ENCODE results near the gene NDUFAF8.

NDUFAF8 gene

GRCh38 chr17:81245024-81245664 is 6.0 kb downstream of the NDUFAF8 start:
- Histone ChIP-seq H3K9ac (ENCODE audit: low read depth, low read length) (no peak overlapping the region), H3K9me3 (ENCODE audit: control insufficient read depth, insufficient read depth, low read length) (no peaks in the 10 kb centered on the region), H3K4me1 (ENCODE audit: insufficient read depth, low read length) (peaks cover 12% of the 10 kb centered on the region), H3K36me3 (ENCODE audit: insufficient read depth, low read length) (no peaks in the 10 kb centered on the region)

DNA sequence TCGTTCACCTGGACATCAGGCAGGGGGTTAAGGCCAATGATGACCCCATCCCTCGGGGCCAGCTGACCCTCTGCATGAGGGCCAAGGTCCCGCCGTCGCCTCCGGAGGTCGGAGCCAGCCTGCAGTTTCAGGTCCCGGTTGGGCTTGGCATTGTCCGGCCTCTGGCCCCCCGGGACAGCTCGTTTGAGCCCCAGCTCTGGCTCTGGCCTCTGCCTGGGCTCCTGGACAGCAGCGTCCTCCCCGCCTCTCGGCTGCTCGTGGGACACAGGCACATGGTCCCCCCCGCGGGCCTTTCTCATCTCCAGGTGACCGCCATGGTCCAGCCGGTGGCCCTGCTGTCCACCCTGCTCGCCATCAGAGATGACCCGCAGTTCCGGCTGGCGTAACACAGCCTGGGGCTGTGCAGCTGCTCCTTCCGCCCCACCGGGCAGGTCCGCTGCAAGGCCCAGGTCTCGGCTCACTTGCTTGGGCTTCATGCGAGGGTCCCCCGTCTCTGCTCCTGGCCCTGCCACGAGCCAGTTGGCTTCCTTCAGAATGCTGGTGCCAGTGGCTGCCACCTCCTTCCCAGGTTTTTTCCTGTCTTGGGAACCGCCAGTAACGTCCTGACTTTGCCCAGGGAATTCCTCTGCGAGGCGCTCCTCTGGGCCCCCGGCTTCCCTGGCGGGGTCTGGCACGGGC is 6.7 kb downstream of the NDUFAF8 start:
- Histone ChIP-seq H3K9me3 (ENCODE audit: control insufficient read depth, insufficient read depth, low read length) (no peaks in the 10 kb centered on the region), H3K9ac (ENCODE audit: low read depth, low read length) (no peak overlapping the region), H3K36me3 (ENCODE audit: insufficient read depth, low read length) (no peaks in the 10 kb centered on the region), H3K4me1 (ENCODE audit: insufficient read depth, low read length) (peaks cover 11% of the 10 kb centered on the region)

DNA sequence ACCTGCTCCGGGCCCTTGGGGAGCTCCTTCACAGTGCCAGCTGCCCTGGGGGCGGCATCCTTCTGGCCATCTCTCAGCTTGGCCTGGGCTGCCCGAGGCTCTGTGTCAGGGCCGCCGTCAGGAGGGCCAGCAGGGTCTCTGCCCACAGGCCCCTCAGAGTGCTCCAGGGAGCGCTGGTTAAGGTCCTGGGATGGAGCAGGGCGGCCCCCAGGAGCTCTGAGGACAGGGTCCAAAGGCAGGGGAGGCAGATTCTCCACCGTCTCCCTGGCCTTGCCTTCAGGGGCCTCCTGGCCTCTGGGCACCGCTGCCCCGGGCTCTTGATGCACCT is 7.2 kb downstream of the NDUFAF8 start:
- Histone ChIP-seq H3K36me3 (ENCODE audit: insufficient read depth, low read length) (no peaks in the 10 kb centered on the region), H3K9me3 (ENCODE audit: control insufficient read depth, insufficient read depth, low read length) (no peaks in the 10 kb centered on the region), H3K4me1 (ENCODE audit: insufficient read depth, low read length) (peaks cover 11% of the 10 kb centered on the region), H3K9ac (ENCODE audit: low read depth, low read length) (no peak overlapping the region)

DNA sequence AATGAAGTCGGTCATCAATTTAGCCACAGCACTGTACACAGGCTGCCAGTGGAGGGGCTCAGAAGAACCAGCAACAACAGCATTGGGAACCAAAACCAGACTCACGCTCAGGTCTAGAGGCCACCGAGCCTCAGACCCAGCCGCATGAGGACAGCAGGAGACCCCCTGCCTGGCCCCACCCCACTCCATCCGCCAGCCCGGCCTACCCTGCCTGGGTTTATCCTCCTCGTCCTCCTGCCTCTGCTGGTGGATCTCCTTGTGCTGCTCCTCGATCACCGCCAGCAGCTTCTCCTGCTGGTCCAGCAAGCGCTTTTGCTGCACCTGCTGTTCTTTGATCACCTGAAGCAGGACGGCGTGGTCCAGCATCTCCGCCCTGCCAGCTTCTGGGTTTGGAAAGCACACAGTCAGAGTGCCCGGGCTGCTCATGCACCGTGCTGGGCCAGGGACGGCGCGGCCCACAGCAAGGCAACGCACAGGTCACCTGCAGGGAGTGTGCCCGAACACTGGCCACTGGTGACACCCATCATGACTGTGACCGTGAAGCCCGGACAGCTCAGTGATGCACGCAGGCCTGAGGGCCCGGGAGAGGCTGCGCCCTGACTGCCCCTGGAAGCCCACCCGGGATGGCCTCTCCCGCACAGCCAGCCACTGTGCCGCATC is 7.7 kb downstream of the NDUFAF8 start:
- H3K9me3 ChIP-seq (ENCODE audit: control insufficient read depth, insufficient read depth, low read length) = no peaks in the 10 kb centered on the region
- H3K9ac ChIP-seq (ENCODE audit: low read depth, low read length) = no peak overlapping the region
- H3K36me3 ChIP-seq (ENCODE audit: insufficient read depth, low read length) = no peaks in the 10 kb centered on the region
- peaks cover 10% of the 10 kb centered on the region for H3K4me1 ChIP-seq (ENCODE audit: insufficient read depth, low read length)

DNA sequence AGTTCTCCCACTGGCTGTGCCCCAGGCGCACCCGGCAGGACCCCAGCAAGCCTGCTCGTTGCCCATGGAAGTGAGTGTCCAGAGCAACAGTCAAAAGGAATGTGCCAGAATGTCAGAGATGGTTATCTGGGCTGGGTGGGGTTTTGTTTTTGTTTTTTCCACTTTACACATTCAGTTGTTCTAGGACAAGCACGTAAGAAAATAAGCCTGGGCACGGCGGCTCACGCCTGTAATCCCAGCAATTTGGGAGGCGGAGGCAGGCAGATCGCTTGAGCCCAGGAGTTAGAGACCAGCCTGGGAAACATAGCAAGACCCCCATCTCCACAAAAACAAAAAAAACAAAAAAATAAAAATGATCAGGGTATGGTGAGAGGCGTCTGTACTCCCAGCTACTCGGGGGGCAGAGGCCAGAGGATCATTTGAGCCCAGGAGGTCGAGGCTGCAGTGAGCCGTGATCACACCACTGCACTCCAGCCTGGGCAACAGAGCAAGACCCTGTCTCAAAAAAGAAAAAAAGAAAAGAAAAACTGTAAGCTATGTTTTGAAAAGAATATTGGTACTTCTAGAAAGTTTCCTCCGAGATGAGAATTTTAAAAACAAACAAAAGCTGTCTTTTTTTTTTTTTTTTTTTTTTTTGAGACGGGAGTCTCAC is 8.3 kb downstream of the NDUFAF8 start:
- no peaks in the 10 kb centered on the region for H3K36me3 ChIP-seq (ENCODE audit: insufficient read depth, low read length)
- H3K9ac ChIP-seq (ENCODE audit: low read depth, low read length) = no peak overlapping the region

GRCh38 chr17:81248649-81249048 is 9.5 kb downstream of the NDUFAF8 start:
- Histone ChIP-seq H3K9ac (ENCODE audit: low read depth, low read length) (no peak overlapping the region), H3K4me1 (ENCODE audit: insufficient read depth, low read length) (no peaks in the 10 kb centered on the region), H3K36me3 (ENCODE audit: insufficient read depth, low read length) (no peaks in the 10 kb centered on the region), H3K9me3 (ENCODE audit: control insufficient read depth, insufficient read depth, low read length) (no peaks in the 10 kb centered on the region)

More for the DNA sequence above, 8.3 kb downstream of the NDUFAF8 start:
- H3K9me3 ChIP-seq (ENCODE audit: control insufficient read depth, insufficient read depth, low read length) = no peaks in the 10 kb centered on the region
- peaks cover 4% of the 10 kb centered on the region for H3K4me1 ChIP-seq (ENCODE audit: insufficient read depth, low read length)

DNA sequence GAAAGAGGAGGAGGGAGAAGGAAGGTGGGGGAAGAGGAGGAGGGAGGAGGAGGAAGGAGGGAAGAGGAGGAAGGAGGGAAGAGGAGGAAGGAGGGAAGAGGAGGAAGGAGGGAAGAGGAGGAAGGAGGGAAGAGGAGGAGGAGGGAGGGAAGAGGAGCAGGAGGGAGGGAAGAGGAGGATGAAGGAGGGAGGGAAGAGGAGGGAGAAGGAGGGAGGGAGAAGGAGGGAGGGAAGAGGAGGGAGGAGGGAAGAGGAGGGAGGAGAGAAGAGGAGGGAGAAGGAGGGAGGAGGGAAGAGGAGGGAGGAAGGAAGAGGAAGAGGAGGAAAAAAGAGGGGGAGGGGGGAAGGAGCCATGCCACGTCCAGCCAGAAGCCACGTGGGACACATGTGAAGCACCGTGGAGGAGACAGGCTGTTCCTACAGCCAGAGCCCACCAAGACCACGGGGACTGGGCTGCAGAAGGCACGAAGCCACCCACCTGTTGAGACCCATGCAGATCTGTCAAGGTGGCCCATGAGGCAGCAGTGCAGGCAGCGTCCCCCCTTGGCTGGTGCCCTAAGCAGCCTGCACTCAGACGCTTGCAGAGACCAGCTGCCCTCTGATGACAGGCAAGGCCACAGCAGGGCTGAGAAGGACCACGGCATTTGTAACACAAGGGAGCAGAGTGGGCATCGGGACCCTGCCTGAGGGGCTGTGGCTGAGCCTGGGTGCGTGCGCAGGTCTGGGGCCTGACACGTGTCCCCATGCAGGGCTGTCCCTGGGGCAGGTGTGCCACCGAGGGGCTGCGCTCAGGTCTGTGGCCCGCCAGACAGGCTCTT is 10.3 kb downstream of the NDUFAF8 start:
- H3K9me3 ChIP-seq (ENCODE audit: control insufficient read depth, insufficient read depth, low read length) = no peaks in the 10 kb centered on the region
- no peaks in the 10 kb centered on the region for H3K36me3 ChIP-seq (ENCODE audit: insufficient read depth, low read length)
- H3K4me1 ChIP-seq (ENCODE audit: insufficient read depth, low read length) = no peaks in the 10 kb centered on the region
- no peak overlapping the region for H3K9ac ChIP-seq (ENCODE audit: low read depth, low read length)

DNA sequence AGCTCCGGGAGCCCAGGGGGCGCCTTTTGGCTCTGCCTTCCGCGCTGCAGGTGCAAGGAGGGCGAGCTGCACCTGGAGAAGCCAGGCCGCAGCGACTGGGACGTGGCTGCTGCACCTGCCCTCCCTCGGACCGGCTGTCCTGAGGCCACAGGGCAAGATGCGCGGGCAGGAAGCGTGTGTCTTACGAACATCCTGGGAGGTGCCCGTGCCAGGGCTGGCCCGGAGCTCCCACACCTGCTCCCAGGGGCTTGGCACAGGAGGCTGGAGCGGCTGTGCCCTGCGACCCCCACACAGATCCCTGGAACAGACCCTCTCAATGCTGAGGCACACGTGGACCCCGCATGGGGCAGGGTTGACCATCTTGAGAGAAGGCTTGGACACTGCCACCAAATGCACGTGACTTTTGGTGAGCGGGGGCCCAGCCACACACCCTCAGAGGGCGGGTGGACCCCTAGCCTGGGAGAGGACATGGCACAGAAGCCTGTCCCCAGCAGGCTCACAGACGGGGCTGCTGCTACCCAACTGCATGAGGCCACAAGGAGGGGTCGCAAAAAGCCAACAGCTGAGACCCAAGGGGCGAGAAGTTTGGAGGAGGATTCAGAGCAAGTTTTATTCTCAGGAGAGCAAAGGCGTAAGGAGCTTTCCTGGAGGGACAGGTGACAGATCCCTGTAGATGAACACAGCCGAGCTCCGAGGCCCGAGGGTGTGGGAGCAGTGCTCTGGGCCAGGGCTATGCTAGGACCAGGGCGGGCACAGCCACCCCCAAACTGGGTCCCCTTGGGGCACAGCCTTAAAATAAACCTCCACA is 11.4 kb downstream of the NDUFAF8 start:
- Histone ChIP-seq H3K9ac (ENCODE audit: low read depth, low read length) (no peak overlapping the region), H3K4me1 (ENCODE audit: insufficient read depth, low read length) (peaks cover 4% of the 10 kb centered on the region; the same call in 1 of the 2 replicates), H3K9me3 (ENCODE audit: control insufficient read depth, insufficient read depth, low read length) (no peaks in the 10 kb centered on the region), H3K36me3 (ENCODE audit: insufficient read depth, low read length) (no peaks in the 10 kb centered on the region)

GRCh38 chr17:81251094-81251708 is 12.1 kb downstream of the NDUFAF8 start:
- Histone ChIP-seq H3K36me3 (ENCODE audit: insufficient read depth, low read length) (no peaks in the 10 kb centered on the region), H3K4me1 (ENCODE audit: insufficient read depth, low read length) (peaks cover 4% of the 10 kb centered on the region; the same call in 1 of the 2 replicates), H3K9ac (ENCODE audit: low read depth, low read length) (no peak overlapping the region)

DNA sequence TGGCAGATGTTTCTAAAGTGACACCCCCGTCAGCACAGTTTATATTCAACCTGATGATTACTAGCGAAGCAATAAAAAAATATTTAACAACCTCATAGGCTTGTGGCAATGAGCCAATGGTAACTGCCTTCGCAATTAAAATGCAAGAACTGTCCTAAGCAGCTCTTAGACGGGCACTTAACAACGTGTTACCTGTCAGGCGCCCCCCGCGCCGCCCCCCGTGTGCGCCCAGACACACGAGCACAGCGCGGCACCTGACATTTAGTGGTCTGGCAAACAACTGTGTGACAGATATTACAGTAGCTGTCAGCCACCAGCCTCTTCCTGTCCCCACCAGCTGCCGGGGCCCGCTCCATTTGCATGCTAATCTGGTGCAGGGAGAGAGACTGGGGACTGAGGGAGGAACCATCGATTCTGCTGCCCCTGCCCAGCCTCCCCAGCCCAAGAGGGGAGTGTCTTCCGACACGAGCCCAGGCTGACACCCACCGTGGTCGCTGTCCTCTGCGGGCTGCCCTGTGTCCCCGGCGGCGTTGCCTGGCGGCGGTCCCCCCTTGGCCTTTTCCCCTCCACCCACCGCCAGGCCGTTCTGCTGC is 12.7 kb downstream of the NDUFAF8 start:
- Histone ChIP-seq H3K36me3 (ENCODE audit: insufficient read depth, low read length) (no peaks in the 10 kb centered on the region), H3K4me1 (ENCODE audit: insufficient read depth, low read length) (peaks cover 4% of the 10 kb centered on the region; the same call in 1 of the 2 replicates), H3K9ac (ENCODE audit: low read depth, low read length) (no peak overlapping the region), H3K9me3 (ENCODE audit: control insufficient read depth, insufficient read depth, low read length) (no peaks in the 10 kb centered on the region)

More at GRCh38 chr17:81251094-81251708, 12.1 kb downstream of the NDUFAF8 start:
- H3K9me3 ChIP-seq (ENCODE audit: control insufficient read depth, insufficient read depth, low read length) = no peaks in the 10 kb centered on the region

DNA sequence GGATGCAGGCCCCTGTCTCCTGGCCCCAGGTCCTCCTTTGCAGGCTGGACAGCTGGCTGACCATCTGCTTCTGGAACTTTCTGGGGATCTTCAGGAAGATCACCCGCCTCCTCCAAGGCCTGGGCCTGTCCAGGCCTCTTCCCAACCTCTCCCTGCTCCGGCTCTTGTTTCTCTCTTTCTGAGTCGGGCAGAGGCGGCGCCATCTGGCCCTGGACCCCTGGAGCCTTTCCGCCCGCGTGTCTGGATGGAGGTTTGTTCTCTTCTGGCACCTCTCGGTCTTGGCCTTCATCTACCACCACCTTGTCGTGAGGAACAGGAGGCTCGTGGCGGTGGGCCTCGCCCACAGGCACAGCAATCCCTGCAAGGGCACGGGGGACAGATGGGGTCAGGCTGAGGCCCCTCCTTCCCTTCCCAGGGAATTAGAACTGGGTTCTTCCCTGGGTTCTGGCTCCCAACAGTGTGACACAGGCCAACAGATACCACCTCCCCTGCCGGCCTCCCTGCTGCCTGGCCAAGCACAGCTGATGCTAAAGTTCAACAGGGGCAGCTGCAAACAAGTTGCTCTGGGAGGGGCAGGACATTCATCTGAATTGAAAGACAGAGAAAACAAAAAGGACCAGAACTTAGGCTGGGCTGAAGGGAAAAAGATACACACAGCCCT is 13.3 kb downstream of the NDUFAF8 start:
- Histone ChIP-seq H3K4me1 (ENCODE audit: insufficient read depth, low read length) (peaks cover 4% of the 10 kb centered on the region; the same call in 1 of the 2 replicates), H3K36me3 (ENCODE audit: insufficient read depth, low read length) (no peaks in the 10 kb centered on the region)

DNA sequence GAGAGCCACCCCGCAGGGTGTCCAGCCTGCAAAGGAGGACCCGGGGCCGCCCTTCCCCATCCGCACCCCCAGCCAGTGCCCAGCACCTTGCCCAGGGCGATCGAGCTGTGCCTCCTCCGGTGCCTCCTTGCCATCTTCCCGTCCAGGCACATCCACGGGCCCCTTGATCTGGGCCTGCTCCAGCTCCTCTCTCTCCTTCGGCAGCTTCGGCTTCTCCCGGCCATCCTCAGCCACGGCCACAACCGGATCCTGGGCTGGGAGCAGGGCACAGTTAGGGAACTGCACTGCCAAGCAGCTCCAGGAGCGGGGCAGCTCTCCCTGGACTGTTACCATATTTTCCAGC is 13.8 kb downstream of the NDUFAF8 start:
- Histone ChIP-seq H3K9me3 (ENCODE audit: control insufficient read depth, insufficient read depth, low read length) (no peaks in the 10 kb centered on the region), H3K4me1 (ENCODE audit: insufficient read depth, low read length) (peaks cover 4% of the 10 kb centered on the region; the same call in 1 of the 2 replicates), H3K9ac (ENCODE audit: low read depth, low read length) (no peak overlapping the region), H3K36me3 (ENCODE audit: insufficient read depth, low read length) (no peaks in the 10 kb centered on the region)

More for the DNA sequence above, 13.3 kb downstream of the NDUFAF8 start:
- Histone ChIP-seq H3K9ac (ENCODE audit: low read depth, low read length) (no peak overlapping the region), H3K9me3 (ENCODE audit: control insufficient read depth, insufficient read depth, low read length) (no peaks in the 10 kb centered on the region)
